ENCODE data around the gene C6orf89.

Gene C6orf89

DNA sequence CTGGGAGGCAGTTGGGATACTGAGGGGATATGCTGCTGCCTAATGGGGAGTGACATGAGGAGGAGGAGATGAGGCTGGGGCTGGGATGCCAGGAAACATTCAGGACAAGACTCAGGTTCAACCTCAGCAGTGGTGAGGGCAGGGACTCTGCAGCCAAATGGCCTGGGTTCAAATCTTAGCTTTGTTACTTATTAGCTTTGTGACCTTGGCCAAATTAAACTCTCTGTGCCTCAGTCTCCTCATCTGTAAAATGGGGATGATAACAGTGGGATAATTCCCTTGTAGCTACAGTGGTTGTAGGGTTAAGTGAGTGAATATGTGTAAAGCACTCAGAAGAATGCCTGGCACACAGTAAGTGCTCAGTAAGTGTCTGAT is 70.7 kb downstream of the C6orf89 start:
- Histone ChIP-seq H3K4me1 (ENCODE audit: control insufficient read depth, insufficient read depth, low read length) (no peaks in the 10 kb centered on the region), H3K27me3 (ENCODE audit: control insufficient read depth, insufficient read depth, low read length, poor library complexity, severe bottlenecking) (no peaks in the 10 kb centered on the region), H3K4me3 (ENCODE audit: insufficient read depth, low read depth, low read length) (no peak overlapping the region), H3K27ac (ENCODE audit: insufficient read depth, low read depth, low read length, poor library complexity, severe bottlenecking) (no peak overlapping the region), H3K9me3 (ENCODE audit: control insufficient read depth, low read length) (no peaks in the 10 kb centered on the region), H3K36me3 (ENCODE audit: control insufficient read depth, insufficient read depth, low read length) (no peaks in the 10 kb centered on the region)

DNA sequence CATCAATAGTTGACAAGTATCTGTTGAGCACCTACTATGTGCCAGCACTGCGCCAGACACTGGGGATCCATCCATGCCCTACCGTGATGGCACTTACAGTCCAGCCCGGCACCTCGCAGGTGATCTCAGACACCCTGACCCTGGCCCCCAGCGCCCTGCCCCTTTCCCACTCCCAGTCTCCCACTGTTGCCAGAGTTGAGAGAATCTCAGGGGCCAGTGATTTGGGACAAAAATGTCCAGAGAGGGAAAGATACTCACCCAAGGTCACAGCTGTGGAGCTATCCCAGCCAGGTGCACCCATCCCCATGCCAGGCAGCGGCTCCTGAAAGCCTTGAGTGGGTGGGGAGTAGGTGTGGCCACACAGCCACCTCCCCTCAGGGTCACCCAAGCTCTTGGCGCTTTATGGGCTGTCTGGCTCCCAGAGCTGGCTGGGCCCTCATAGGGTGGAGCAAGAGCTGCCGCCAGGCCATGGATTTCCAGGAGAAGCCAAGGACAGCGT is 72.1 kb downstream of the C6orf89 start:
- no peaks in the 10 kb centered on the region for H3K36me3 ChIP-seq (ENCODE audit: control insufficient read depth, insufficient read depth, low read length)
- no peaks in the 10 kb centered on the region for H3K27me3 ChIP-seq (ENCODE audit: control insufficient read depth, insufficient read depth, low read length, poor library complexity, severe bottlenecking)
- H3K4me1 ChIP-seq (ENCODE audit: control insufficient read depth, insufficient read depth, low read length), result no peaks in the 10 kb centered on the region
- H3K4me3 ChIP-seq (ENCODE audit: insufficient read depth, low read depth, low read length), result no peak overlapping the region
- no peaks in the 10 kb centered on the region for H3K9me3 ChIP-seq (ENCODE audit: control insufficient read depth, low read length)
- 94% methylated on average over 9 of the region's 9 CpGs for WGBS, 2 experiments
- H3K27ac ChIP-seq (ENCODE audit: insufficient read depth, low read depth, low read length, poor library complexity, severe bottlenecking), result no peak overlapping the region

DNA sequence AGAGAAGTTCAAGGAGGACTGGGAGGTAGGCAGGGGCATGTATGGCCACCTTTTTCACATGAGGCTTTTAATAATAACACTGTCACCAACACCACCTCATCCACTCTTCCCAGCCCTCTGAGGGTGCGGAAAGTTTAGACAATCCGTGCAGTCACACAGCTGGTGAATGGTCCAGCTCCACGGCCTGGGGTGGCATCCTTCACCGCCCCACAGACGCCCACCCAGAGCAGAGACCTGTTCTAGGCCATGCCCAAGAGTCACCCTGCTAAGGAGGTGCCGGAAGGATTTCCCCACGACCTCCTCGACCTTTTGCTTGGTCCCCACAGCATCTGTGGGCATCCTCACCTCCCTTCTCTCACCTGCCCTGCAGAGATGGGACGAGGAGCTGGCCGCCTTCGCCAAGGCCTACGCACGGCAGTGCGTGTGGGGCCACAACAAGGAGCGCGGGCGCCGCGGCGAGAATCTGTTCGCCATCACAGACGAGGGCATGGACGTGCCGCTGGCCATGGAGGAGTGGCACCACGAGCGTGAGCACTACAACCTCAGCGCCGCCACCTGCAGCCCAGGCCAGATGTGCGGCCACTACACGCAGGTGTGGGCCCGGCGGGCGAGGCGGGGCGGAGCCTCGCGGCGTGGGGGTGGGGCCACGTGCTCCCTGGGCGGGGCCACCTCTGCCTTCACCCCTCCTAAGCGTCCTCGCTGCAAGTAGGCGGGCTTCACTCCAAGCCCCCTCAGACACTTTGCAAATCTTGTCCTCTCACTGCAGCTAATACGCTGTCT is 73.2 kb downstream of the C6orf89 start:
- WGBS, 2 experiments, result 93% methylated on average over 44 of the region's 44 CpGs
- H3K9me3 ChIP-seq (ENCODE audit: control insufficient read depth, low read length), result no peaks in the 10 kb centered on the region
- peaks cover 8% of the 10 kb centered on the region for H3K4me1 ChIP-seq (ENCODE audit: control insufficient read depth, insufficient read depth, low read length)
- H3K4me3 ChIP-seq (ENCODE audit: insufficient read depth, low read depth, low read length), result no peak overlapping the region
- H3K36me3 ChIP-seq (ENCODE audit: control insufficient read depth, insufficient read depth, low read length), result no peaks in the 10 kb centered on the region
- no peak overlapping the region for H3K27ac ChIP-seq (ENCODE audit: insufficient read depth, low read depth, low read length, poor library complexity, severe bottlenecking)
- H3K27me3 ChIP-seq (ENCODE audit: control insufficient read depth, insufficient read depth, low read length, poor library complexity, severe bottlenecking), result no peaks in the 10 kb centered on the region

DNA sequence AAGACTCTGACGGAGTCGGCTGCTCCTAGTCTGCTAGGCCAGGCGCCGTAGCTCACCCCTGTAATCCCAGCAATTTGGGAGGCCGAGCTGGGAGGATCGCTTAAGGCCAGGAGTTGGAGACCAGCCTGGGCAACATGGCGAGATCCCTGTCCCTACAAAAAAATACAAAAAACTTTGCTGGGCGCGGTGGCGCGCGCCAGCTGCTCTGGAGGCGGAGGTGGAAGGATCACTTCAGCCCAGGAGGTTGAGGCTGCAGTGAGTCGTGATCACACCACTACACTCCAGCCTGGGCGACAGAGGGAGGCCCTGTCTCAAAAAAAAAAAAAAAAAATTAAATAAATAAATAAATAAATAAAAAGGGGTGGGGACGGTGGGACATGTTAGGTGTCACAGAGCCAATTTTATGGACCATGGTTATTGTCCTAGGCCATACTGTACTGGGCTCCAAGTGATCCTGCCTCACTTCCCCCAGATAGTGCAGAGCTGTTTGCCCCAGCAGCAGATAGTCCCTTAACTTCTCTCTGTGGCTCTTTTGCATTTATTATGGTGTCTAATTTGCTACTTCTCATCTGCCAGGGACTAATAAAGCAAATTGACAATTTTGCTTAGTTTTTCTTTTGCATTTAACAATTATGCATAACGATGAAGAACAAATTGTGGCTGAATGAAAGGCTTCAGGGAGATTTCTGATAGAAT is 74.0 kb downstream of the C6orf89 start:
- no peak overlapping the region for H3K4me3 ChIP-seq (ENCODE audit: insufficient read depth, low read depth, low read length)
- peaks cover 8% of the 10 kb centered on the region for H3K4me1 ChIP-seq (ENCODE audit: control insufficient read depth, insufficient read depth, low read length)
- H3K27me3 ChIP-seq (ENCODE audit: control insufficient read depth, insufficient read depth, low read length, poor library complexity, severe bottlenecking), result no peaks in the 10 kb centered on the region
- H3K9me3 ChIP-seq (ENCODE audit: control insufficient read depth, low read length), result no peaks in the 10 kb centered on the region
- no peak overlapping the region for H3K27ac ChIP-seq (ENCODE audit: insufficient read depth, low read depth, low read length, poor library complexity, severe bottlenecking)
- 93 to 94% methylated on average over 16 of the region's 17 CpGs for WGBS, 2 experiments
- H3K36me3 ChIP-seq (ENCODE audit: control insufficient read depth, insufficient read depth, low read length), result no peaks in the 10 kb centered on the region

DNA sequence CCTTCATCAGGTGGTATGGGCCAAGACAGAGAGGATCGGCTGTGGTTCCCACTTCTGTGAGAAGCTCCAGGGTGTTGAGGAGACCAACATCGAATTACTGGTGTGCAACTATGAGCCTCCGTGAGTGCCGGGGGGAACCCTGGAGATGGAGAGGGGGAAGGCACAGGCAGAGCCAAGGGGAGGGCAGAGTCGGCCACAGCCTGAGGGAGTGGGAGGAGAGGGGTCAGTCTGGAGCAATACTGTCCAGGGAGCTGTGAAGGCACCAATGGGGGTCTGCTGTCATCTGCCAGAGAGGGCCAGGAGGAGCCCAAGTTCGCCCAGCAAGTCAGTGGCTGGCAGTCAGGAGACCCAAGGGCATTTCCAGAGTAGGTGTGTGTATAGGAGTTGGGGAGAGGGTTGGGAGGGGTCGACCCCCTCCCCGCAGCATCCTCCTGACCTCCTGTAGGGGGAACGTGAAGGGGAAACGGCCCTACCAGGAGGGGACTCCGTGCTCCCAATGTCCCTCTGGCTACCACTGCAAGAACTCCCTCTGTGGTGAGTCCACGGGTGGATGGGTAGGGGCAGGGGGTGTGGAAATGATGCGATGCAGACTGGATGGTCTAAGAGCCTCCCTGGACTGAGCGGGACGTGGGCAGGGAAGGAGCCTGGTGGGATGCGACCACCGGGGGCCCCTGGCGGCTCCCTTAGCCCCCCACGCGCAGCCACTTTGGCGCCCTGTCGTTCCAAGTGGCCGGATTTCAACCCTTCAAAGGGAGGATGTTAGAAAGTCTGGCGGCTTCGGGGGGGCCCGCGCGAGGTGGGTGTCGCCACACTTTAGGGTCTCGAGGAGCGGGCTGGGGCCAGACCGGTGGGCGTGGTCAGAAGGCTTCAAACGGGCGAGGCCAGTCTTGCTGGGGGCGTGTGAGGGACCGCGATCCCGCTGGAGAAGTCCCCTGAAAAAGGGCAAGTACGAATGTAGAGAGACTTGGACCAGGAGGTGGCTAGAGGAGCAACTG is 76.0 kb downstream of the C6orf89 start:
- H3K4me3 ChIP-seq (ENCODE audit: insufficient read depth, low read depth, low read length), result no peak overlapping the region
- WGBS, 2 experiments, result 90 to 93% methylated on average over 40 of the region's 40 CpGs
- H3K27ac ChIP-seq (ENCODE audit: insufficient read depth, low read depth, low read length, poor library complexity, severe bottlenecking), result no peak overlapping the region
- H3K4me1 ChIP-seq (ENCODE audit: control insufficient read depth, insufficient read depth, low read length), result peaks cover 8% of the 10 kb centered on the region
- no peaks in the 10 kb centered on the region for H3K27me3 ChIP-seq (ENCODE audit: control insufficient read depth, insufficient read depth, low read length, poor library complexity, severe bottlenecking)
- no peaks in the 10 kb centered on the region for H3K36me3 ChIP-seq (ENCODE audit: control insufficient read depth, insufficient read depth, low read length)
- H3K9me3 ChIP-seq (ENCODE audit: control insufficient read depth, low read length), result no peaks in the 10 kb centered on the region

DNA sequence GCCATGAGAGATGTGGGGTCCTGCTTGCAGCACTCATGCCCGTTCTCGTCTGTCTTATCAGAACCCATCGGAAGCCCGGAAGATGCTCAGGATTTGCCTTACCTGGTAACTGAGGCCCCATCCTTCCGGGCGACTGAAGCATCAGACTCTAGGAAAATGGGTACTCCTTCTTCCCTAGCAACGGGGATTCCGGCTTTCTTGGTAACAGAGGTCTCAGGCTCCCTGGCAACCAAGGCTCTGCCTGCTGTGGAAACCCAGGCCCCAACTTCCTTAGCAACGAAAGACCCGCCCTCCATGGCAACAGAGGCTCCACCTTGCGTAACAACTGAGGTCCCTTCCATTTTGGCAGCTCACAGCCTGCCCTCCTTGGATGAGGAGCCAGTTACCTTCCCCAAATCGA is 77.1 kb downstream of the C6orf89 start:
- Histone ChIP-seq H3K27me3 (ENCODE audit: control insufficient read depth, insufficient read depth, low read length, poor library complexity, severe bottlenecking) (no peaks in the 10 kb centered on the region), H3K36me3 (ENCODE audit: control insufficient read depth, insufficient read depth, low read length) (no peaks in the 10 kb centered on the region), H3K4me3 (ENCODE audit: insufficient read depth, low read depth, low read length) (no peak overlapping the region), H3K27ac (ENCODE audit: insufficient read depth, low read depth, low read length, poor library complexity, severe bottlenecking) (no peak overlapping the region), H3K4me1 (ENCODE audit: control insufficient read depth, insufficient read depth, low read length) (peaks cover 8% of the 10 kb centered on the region), H3K9me3 (ENCODE audit: control insufficient read depth, low read length) (no peaks in the 10 kb centered on the region)
- WGBS, 2 experiments, result 61 to 62% methylated on average over 12 of the region's 12 CpGs

DNA sequence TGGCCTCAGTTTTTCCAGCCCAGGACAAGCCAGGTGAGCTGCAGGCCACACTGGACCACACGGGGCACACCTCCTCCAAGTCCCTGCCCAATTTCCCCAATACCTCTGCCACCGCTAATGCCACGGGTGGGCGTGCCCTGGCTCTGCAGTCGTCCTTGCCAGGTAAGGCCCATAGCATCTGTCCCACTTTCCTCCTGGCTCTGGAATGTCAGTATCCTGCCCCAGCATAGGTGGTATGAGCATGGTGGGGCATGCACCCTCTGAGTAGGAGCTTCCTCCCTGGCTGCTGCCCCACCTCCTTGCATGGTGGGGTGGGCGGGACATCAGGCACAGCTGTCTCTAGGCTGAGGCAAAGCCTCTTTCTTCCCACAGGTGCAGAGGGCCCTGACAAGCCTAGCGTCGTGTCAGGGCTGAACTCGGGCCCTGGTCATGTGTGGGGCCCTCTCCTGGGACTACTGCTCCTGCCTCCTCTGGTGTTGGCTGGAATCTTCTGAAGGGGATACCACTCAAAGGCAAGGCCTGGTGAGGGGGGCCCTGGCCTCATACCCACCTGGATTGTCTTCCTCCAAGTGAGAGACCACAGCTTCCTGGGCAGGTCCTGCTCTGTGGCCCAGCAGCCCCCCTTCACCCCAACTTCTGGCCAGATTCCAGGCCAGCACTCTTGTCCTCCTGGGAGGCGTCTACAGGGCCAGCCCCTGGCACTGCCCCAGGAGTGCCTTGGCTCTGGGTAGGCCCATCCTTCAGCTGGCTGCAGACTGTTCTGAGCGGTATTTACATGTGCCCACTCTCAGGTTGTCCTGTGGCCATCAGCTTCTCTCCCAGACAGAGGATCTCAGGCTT is 77.9 kb downstream of the C6orf89 start:
- Histone ChIP-seq H3K27ac (ENCODE audit: insufficient read depth, low read depth, low read length, poor library complexity, severe bottlenecking) (no peak overlapping the region), H3K36me3 (ENCODE audit: control insufficient read depth, insufficient read depth, low read length) (peaks cover 8% of the 10 kb centered on the region), H3K4me1 (ENCODE audit: control insufficient read depth, insufficient read depth, low read length) (peaks cover 8% of the 10 kb centered on the region), H3K4me3 (ENCODE audit: insufficient read depth, low read depth, low read length) (no peak overlapping the region), H3K27me3 (ENCODE audit: control insufficient read depth, insufficient read depth, low read length, poor library complexity, severe bottlenecking) (no peaks in the 10 kb centered on the region), H3K9me3 (ENCODE audit: control insufficient read depth, low read length) (no peaks in the 10 kb centered on the region)
- WGBS, 2 experiments, result 88 to 89% methylated on average over 11 of the region's 11 CpGs

DNA sequence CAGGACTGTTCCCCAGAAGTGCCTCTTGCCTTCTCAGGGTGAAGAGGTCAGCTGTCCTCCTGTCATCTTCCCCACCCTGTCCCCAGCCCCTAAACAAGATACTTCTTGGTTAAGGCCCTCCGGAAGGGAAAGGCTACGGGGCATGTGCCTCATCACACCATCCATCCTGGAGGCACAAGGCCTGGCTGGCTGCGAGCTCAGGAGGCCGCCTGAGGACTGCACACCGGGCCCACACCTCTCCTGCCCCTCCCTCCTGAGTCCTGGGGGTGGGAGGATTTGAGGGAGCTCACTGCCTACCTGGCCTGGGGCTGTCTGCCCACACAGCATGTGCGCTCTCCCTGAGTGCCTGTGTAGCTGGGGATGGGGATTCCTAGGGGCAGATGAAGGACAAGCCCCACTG is 78.6 kb downstream of the C6orf89 start:
- 83 to 89% methylated on average over 6 of the region's 6 CpGs for WGBS, 2 experiments

DNA sequence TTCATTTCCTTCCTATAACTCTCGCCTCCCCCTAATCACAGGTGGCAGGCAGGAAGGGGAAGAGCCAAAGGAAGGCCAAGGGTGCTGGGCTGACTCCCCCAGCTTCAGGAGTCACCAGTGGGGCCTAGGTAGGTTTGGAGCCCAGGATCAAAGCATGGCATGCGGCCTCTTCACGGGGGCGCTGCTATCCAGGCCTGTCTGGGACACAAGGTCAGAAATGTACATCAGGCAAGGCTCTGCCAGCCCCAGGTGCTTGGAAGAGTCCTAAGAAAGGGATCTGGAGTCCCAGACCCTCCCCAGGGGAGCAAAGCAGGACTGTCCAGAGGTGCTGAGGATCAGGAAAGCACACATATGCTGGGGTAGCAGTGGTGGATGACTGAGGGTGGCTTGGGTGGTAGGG is 79.2 kb downstream of the C6orf89 start:
- Histone ChIP-seq H3K4me3 (ENCODE audit: insufficient read depth, low read depth, low read length) (no peak overlapping the region), H3K4me1 (ENCODE audit: control insufficient read depth, insufficient read depth, low read length) (peaks cover 8% of the 10 kb centered on the region), H3K36me3 (ENCODE audit: control insufficient read depth, insufficient read depth, low read length) (peaks cover 19% of the 10 kb centered on the region), H3K27ac (ENCODE audit: insufficient read depth, low read depth, low read length, poor library complexity, severe bottlenecking) (no peak overlapping the region), H3K27me3 (ENCODE audit: control insufficient read depth, insufficient read depth, low read length, poor library complexity, severe bottlenecking) (no peaks in the 10 kb centered on the region), H3K9me3 (ENCODE audit: control insufficient read depth, low read length) (no peaks in the 10 kb centered on the region)
- WGBS, 2 experiments, result 91 to 93% methylated on average over 4 of the region's 4 CpGs

More for the DNA sequence above, 78.6 kb downstream of the C6orf89 start:
- no peak overlapping the region for H3K27ac ChIP-seq (ENCODE audit: insufficient read depth, low read depth, low read length, poor library complexity, severe bottlenecking)
- no peak overlapping the region for H3K4me3 ChIP-seq (ENCODE audit: insufficient read depth, low read depth, low read length)
- H3K9me3 ChIP-seq (ENCODE audit: control insufficient read depth, low read length), result no peaks in the 10 kb centered on the region
- H3K27me3 ChIP-seq (ENCODE audit: control insufficient read depth, insufficient read depth, low read length, poor library complexity, severe bottlenecking), result no peaks in the 10 kb centered on the region
- H3K36me3 ChIP-seq (ENCODE audit: control insufficient read depth, insufficient read depth, low read length), result peaks cover 14% of the 10 kb centered on the region
- H3K4me1 ChIP-seq (ENCODE audit: control insufficient read depth, insufficient read depth, low read length), result peaks cover 8% of the 10 kb centered on the region

All from ectodermal cell (in vitro differentiated cells).